ENCODE data around the gene GSTM4. TPM values are rescaled to one million over a fixed set of nuclear protein-coding genes. Genes with fewer than 3 reads are reported as not detected.

The GSTM4 gene
- total and polyA plus RNA-seq, 9 of the 15 experiments (the other 6 are each of a cell fraction or from before 2014, with no cell fraction given): 18.8 to 53.4 (median 38.8) TPM

- TF ChIP-seq, protein P1, sequence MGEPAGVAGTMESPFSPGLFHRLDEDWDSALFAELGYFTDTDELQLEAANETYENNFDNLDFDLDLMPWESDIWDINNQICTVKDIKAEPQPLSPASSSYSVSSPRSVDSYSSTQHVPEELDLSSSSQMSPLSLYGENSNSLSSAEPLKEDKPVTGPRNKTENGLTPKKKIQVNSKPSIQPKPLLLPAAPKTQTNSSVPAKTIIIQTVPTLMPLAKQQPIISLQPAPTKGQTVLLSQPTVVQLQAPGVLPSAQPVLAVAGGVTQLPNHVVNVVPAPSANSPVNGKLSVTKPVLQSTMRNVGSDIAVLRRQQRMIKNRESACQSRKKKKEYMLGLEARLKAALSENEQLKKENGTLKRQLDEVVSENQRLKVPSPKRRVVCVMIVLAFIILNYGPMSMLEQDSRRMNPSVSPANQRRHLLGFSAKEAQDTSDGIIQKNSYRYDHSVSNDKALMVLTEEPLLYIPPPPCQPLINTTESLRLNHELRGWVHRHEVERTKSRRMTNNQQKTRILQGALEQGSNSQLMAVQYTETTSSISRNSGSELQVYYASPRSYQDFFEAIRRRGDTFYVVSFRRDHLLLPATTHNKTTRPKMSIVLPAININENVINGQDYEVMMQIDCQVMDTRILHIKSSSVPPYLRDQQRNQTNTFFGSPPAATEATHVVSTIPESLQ (CRISPR knock-in tag; IDR thresholded peaks at IDR 0.05): no peak
- TF ChIP-seq HNRNPL (IDR thresholded peaks at IDR 0.05; ENCODE audit: low read depth, low read length): no peak
- TF ChIP-seq ZNF76 (CRISPR knock-in tag; IDR thresholded peaks at IDR 0.05; ENCODE audit: borderline replicate concordance): 0 out of 2 replicates have a peak, but pooled peaks have one; percentile 34
- no peak for TF ChIP-seq WHSC1 (IDR thresholded peaks at IDR 0.05; ENCODE audit: low read length)
- peak; percentile 27; the same call in 1 of the 2 replicates for TF ChIP-seq MYNN (IDR thresholded peaks at IDR 0.05)
- TF ChIP-seq MYNN (CRISPR knock-in tag; IDR thresholded peaks at IDR 0.05): no peak
- peak; percentile 85 for TF ChIP-seq TFE3 (CRISPR knock-in tag; IDR thresholded peaks at IDR 0.05)
- TF ChIP-seq NFE2L1 (tag; IDR thresholded peaks at IDR 0.05; ENCODE audit: borderline replicate concordance, low read depth): no peak
- TF ChIP-seq BMI1 (IDR thresholded peaks at IDR 0.05; ENCODE audit: low read length): no peak
- TF ChIP-seq ZNF77 (CRISPR knock-in tag; IDR thresholded peaks at IDR 0.05): no peak
- no peak for TF ChIP-seq MEF2A (IDR thresholded peaks at IDR 0.05; ENCODE audit: control insufficient read depth, low read depth, low read length)
- TF ChIP-seq E4F1 (CRISPR knock-in tag; IDR thresholded peaks at IDR 0.05; ENCODE audit: borderline replicate concordance): no peak
- TF ChIP-seq TBL1XR1 (IDR thresholded peaks at IDR 0.05; ENCODE audit: low read length in 2 of 2): no peak
- TF ChIP-seq SMARCB1 (IDR thresholded peaks at IDR 0.05; ENCODE audit: insufficient read length, low read depth): no peak
- no peak for TF ChIP-seq HMGN3 (IDR thresholded peaks at IDR 0.05; ENCODE audit: borderline replicate concordance, extremely low read depth, insufficient read length, low read depth, low read length)
- no peak for TF ChIP-seq MCM3 (IDR thresholded peaks at IDR 0.05)
- TF ChIP-seq ELF2 (CRISPR knock-in tag; IDR thresholded peaks at IDR 0.05): no peak
- no peak for TF ChIP-seq KLF1 (tag; IDR thresholded peaks at IDR 0.05)
- TF ChIP-seq, protein P2, sequence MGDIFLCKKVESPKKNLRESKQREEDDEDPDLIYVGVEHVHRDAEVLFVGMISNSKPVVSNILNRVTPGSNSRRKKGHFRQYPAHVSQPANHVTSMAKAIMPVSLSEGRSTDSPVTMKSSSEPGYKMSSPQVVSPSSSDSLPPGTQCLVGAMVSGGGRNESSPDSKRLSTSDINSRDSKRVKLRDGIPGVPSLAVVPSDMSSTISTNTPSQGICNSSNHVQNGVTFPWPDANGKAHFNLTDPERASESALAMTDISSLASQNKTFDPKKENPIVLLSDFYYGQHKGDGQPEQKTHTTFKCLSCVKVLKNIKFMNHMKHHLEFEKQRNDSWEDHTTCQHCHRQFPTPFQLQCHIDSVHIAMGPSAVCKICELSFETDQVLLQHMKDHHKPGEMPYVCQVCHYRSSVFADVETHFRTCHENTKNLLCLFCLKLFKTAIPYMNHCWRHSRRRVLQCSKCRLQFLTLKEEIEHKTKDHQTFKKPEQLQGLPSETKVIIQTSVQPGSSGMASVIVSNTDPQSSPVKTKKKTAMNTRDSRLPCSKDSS (IDR thresholded peaks at IDR 0.05; ENCODE audit: low read depth, partially characterized antibody): no peak
- peak; percentile 51; the same call in 1 of the 2 replicates for TF ChIP-seq CBFA2T3 (IDR thresholded peaks at IDR 0.05)
Observed at GRCh38 chr1:109640285-109640865, 15.5 kb upstream of the GSTM4 start (continued).

All from K562 (cell line).